Glutamatergic neuron (in vitro differentiated cells): ENCODE results near the gene USP44. TPM values are rescaled to one million over a fixed set of nuclear protein-coding genes. Genes with fewer than 3 reads are reported as not detected.
A peak's percentile ranks its signal among the peaks of the same experiment; 100 is the strongest.

ENCODE experiments used
- DNase-seq: peaks from one replicate; pipeline ENCODE4 v3.0.0; 2022
- H3K27ac Mint-ChIP-seq: one replicate; pipeline ENCODE4 v1.8.0; 2020; ENCODE audit warnings: mild to moderate bottlenecking, mixed read lengths, inconsistent platforms; ENCODE audit not compliant: unreplicated experiment
- H3K27me3 Mint-ChIP-seq: one replicate; pipeline ENCODE4 v1.8.0; 2020; ENCODE audit warnings: mild to moderate bottlenecking, moderate library complexity, mixed read lengths, inconsistent platforms; ENCODE audit not compliant: unreplicated experiment
- H3K36me3 Mint-ChIP-seq: one replicate; pipeline ENCODE4 v1.8.0; 2020; ENCODE audit warnings: mild to moderate bottlenecking, mixed read lengths, inconsistent platforms; ENCODE audit not compliant: unreplicated experiment
- H3K4me1 Mint-ChIP-seq: one replicate; pipeline ENCODE4 v1.8.0; 2020; ENCODE audit warnings: mild to moderate bottlenecking, low read depth, mixed read lengths, inconsistent platforms; ENCODE audit not compliant: unreplicated experiment
- H3K4me3 Mint-ChIP-seq: one replicate; pipeline ENCODE4 v1.8.0; 2020; ENCODE audit warnings: mild to moderate bottlenecking, mixed read lengths, inconsistent platforms; ENCODE audit not compliant: unreplicated experiment
- H3K9me3 Mint-ChIP-seq: one replicate; pipeline ENCODE4 v1.8.0; 2020; ENCODE audit warnings: mild to moderate bottlenecking, moderate library complexity, mixed read lengths, inconsistent platforms; ENCODE audit not compliant: unreplicated experiment
- CTCF ChIP-seq: fragments of 200-600 bp; sonication (generic); IDR thresholded peaks from one replicate; pipeline ENCODE4 v1.5.0; 2021; ENCODE audit not compliant: partially characterized antibody, unreplicated experiment
- long read RNA-seq: library from polyadenylated mRNA; unstranded; transcript quantifications from one replicate; pipeline ENCODE4 v2.0.0, GENCODE V29; 2020; ENCODE audit not compliant: unreplicated experiment
- total RNA-seq: library from RNA; stranded (reverse); fragmentation: NEBNext Ultra II Directional; extraction: Animal tissue kit (Norgen Biotek cat#: 25700); gene quantifications from one replicate; pipeline ENCODE4 v1.2.1, GENCODE V29; 2021; ENCODE audit not compliant: unreplicated experiment

The USP44 gene
- total RNA-seq = 2.7 TPM
- long read RNA-seq, partial matches to known transcripts = 1 of 3 reads
- long read RNA-seq, other reads (novel, unspliced or antisense) = 2 of 3 reads

- H3K4me1 Mint-ChIP-seq = peaks cover 15% of the 10 kb centered on the region
- TF ChIP-seq CTCF = no peak
- peak within 1 kb of the TSS; percentile 19 for H3K27ac Mint-ChIP-seq
- peak; percentile 25 for DNase-seq
- peaks cover 15% of the 10 kb centered on the region for H3K9me3 Mint-ChIP-seq
- no peak within 1 kb of the TSS for H3K4me3 Mint-ChIP-seq
- H3K36me3 Mint-ChIP-seq = peaks cover 7% of the 10 kb centered on the region
- H3K27me3 Mint-ChIP-seq = peaks cover 6% of the 10 kb centered on the region
Measured at GRCh38 chr12:95551305-95551704, at the start of gene USP44. USP44 (minus strand) TSS chr12:95551476; CDS start chr12:95534256, 17,220 bp downstream.

- TF ChIP-seq CTCF = no peak
- no peak overlapping the region for H3K27ac Mint-ChIP-seq
Measured at GRCh38 chr12:95600567-95600966, 49.3 kb upstream of the USP44 start.

GRCh38 chr12:95599880-95600279 is 48.6 kb upstream of the USP44 start:
- Mint-ChIP-seq H3K27me3 (no peaks in the 10 kb centered on the region), H3K9me3 (no peaks in the 10 kb centered on the region), H3K27ac (no peak overlapping the region), H3K4me1 (no peaks in the 10 kb centered on the region), H3K36me3 (no peaks in the 10 kb centered on the region), H3K4me3 (no peak overlapping the region)
- no peak for DNase-seq
- TF ChIP-seq CTCF = no peak

More at GRCh38 chr12:95600567-95600966, 49.3 kb upstream of the USP44 start:
- no peak overlapping the region for H3K4me3 Mint-ChIP-seq
- no peaks in the 10 kb centered on the region for H3K4me1 Mint-ChIP-seq
- no peak for DNase-seq
- peaks cover 2% of the 10 kb centered on the region for H3K27me3 Mint-ChIP-seq
- H3K9me3 Mint-ChIP-seq = no peaks in the 10 kb centered on the region
- H3K36me3 Mint-ChIP-seq = no peaks in the 10 kb centered on the region

- H3K36me3 Mint-ChIP-seq = no peaks in the 10 kb centered on the region
- no peak overlapping the region for H3K4me3 Mint-ChIP-seq
- TF ChIP-seq CTCF = no peak
- H3K4me1 Mint-ChIP-seq = no peaks in the 10 kb centered on the region
- DNase-seq = no peak
- no peaks in the 10 kb centered on the region for H3K9me3 Mint-ChIP-seq
- no peak overlapping the region for H3K27ac Mint-ChIP-seq
- H3K27me3 Mint-ChIP-seq = no peaks in the 10 kb centered on the region
Measured at GRCh38 chr12:95594136-95594535, 42.9 kb upstream of the USP44 start.

GRCh38 chr12:95593266-95593871 is 42.1 kb upstream of the USP44 start:
- no peaks in the 10 kb centered on the region for H3K9me3 Mint-ChIP-seq
- H3K27me3 Mint-ChIP-seq = no peaks in the 10 kb centered on the region
- no peak overlapping the region for H3K27ac Mint-ChIP-seq
- no peak overlapping the region for H3K4me3 Mint-ChIP-seq
- H3K36me3 Mint-ChIP-seq = no peaks in the 10 kb centered on the region
- no peak for DNase-seq
- no peaks in the 10 kb centered on the region for H3K4me1 Mint-ChIP-seq
- TF ChIP-seq CTCF = no peak
